ENCODE measurements around the gene KCP.

KCP gene

DNA sequence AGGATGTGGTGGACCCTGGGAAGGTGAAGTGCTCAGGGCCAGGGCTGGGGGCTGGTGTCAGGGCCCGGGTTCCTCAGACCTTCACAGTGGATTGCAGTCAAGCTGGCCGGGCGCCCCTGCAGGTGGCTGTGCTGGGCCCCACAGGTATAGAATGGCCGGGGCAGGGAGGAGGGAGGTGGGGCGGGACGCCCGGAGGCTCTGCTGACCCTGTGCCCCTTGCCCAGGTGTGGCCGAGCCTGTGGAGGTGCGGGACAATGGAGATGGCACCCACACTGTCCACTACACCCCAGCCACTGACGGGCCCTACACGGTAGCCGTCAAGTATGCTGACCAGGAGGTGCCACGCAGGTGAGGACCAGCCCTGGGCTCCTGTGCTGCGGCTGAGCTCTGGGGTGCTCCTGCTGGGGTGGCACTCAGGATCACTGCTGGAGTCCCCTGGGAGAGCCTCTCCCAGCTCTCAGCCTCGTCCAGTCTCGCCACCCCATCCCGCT lies 62.7 kb downstream of the KCP start:
- no peaks in the 10 kb centered on the region for H3K9me3 ChIP-seq (ENCODE audit: insufficient read depth, low read depth, low read length)
- H3F3A ChIP-seq (ENCODE audit: low read depth): no peaks in the 10 kb centered on the region
- no peaks in the 10 kb centered on the region for H3K4me1 ChIP-seq (ENCODE audit: insufficient read depth, low read length, poor library complexity, severe bottlenecking)
- H3K4me2 ChIP-seq (ENCODE audit: low read depth, low read length, poor library complexity, severe bottlenecking): no peak overlapping the region
- no peak overlapping the region for H2AFZ ChIP-seq (ENCODE audit: low read length)
- H3K27me3 ChIP-seq (ENCODE audit: insufficient read depth, low read length, poor library complexity, severe bottlenecking): no peaks in the 10 kb centered on the region
- H4K20me1 ChIP-seq (ENCODE audit: insufficient read depth, low read length, poor library complexity, severe bottlenecking): no peaks in the 10 kb centered on the region
- no peak overlapping the region for H3K4me3 ChIP-seq (ENCODE audit: low read length, poor library complexity, severe bottlenecking)
- no peaks in the 10 kb centered on the region for H3K79me2 ChIP-seq (ENCODE audit: insufficient read depth, low read length)
- no peak for TF ChIP-seq EZH2phosphoT487 (IDR thresholded peaks at IDR 0.05; ENCODE audit: borderline replicate concordance)
- TF ChIP-seq, protein P1, sequence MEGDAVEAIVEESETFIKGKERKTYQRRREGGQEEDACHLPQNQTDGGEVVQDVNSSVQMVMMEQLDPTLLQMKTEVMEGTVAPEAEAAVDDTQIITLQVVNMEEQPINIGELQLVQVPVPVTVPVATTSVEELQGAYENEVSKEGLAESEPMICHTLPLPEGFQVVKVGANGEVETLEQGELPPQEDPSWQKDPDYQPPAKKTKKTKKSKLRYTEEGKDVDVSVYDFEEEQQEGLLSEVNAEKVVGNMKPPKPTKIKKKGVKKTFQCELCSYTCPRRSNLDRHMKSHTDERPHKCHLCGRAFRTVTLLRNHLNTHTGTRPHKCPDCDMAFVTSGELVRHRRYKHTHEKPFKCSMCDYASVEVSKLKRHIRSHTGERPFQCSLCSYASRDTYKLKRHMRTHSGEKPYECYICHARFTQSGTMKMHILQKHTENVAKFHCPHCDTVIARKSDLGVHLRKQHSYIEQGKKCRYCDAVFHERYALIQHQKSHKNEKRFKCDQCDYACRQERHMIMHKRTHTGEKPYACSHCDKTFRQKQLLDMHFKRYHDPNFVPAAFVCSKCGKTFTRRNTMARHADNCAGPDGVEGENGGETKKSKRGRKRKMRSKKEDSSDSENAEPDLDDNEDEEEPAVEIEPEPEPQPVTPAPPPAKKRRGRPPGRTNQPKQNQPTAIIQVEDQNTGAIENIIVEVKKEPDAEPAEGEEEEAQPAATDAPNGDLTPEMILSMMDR (conservative IDR thresholded peaks at IDR 0.05; ENCODE audit: low read length): no peak
- no peaks in the 10 kb centered on the region for H3K9me2 ChIP-seq (replicated peaks; ENCODE audit: low read depth, low read length)
- no peak overlapping the region for H3K9ac ChIP-seq (ENCODE audit: low read depth, low read length, poor library complexity, severe bottlenecking)
- H3K36me3 ChIP-seq (ENCODE audit: insufficient read depth, low read length): no peaks in the 10 kb centered on the region

DNA sequence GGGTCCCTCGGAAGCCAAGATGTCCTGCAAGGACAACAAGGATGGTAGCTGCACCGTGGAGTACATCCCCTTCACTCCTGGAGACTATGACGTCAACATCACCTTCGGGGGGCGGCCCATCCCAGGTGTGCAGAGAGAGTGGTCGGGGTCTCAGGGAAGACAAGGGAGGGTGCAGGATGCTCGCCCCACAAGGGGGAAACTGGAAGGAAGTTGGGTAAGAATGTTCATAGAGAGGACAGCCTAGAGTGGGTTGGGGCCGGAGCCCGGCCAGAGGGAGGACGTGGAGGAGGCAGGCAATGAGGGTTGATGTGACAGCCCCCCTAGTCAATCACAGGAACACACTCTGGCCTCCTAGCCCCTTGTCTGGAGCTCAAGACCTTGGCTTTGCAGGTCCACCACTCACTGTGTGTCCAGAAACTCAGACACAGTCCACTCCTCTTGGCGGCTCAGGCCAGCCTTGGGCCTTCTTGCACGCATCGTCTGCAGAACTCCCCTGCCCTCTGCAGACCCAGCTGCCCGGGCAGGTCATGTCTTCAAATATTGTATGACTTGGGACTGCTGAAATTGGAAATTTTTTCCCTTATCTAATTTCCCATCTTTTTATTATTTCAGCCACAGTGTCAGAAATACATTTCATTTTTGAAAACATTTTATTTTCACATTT lies 63.6 kb downstream of the KCP start:
- Histone ChIP-seq H3K9me3 (ENCODE audit: insufficient read depth, low read depth, low read length) (no peaks in the 10 kb centered on the region), H2AFZ (ENCODE audit: low read length) (no peak overlapping the region), H4K20me1 (ENCODE audit: insufficient read depth, low read length, poor library complexity, severe bottlenecking) (no peaks in the 10 kb centered on the region), H3K4me3 (ENCODE audit: low read length, poor library complexity, severe bottlenecking) (no peak overlapping the region), H3F3A (ENCODE audit: low read depth) (no peaks in the 10 kb centered on the region), H3K36me3 (ENCODE audit: insufficient read depth, low read length) (no peaks in the 10 kb centered on the region), H3K4me2 (ENCODE audit: low read depth, low read length, poor library complexity, severe bottlenecking) (no peak overlapping the region), H3K4me1 (ENCODE audit: insufficient read depth, low read length, poor library complexity, severe bottlenecking) (peaks cover under 1% of the 10 kb centered on the region), H3K79me2 (ENCODE audit: insufficient read depth, low read length) (no peaks in the 10 kb centered on the region), H3K27me3 (ENCODE audit: insufficient read depth, low read length, poor library complexity, severe bottlenecking) (no peaks in the 10 kb centered on the region), H3K9ac (ENCODE audit: low read depth, low read length, poor library complexity, severe bottlenecking) (no peak overlapping the region), H3K9me2 (replicated peaks; ENCODE audit: low read depth, low read length) (no peaks in the 10 kb centered on the region)
- TF ChIP-seq EZH2phosphoT487 (IDR thresholded peaks at IDR 0.05; ENCODE audit: borderline replicate concordance): no peak
- TF ChIP-seq, protein P1 (conservative IDR thresholded peaks at IDR 0.05; ENCODE audit: low read length): no peak

DNA sequence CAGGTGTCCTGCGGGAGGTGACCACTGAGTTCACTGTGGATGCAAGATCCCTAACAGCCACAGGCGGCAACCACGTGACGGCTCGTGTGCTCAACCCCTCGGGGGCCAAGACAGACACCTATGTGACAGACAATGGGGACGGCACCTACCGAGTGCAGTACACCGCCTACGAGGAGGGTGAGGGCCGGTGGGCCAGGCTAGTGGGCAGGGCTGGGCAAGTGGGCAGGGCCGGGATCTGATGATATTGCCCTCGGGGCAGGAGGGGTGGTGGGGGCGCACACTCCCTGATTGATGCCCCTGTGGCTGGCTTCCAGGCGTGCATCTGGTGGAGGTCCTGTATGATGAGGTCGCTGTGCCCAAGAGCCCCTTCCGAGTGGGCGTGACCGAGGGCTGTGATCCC lies 64.5 kb downstream of the KCP start:
- Histone ChIP-seq H3K4me3 (ENCODE audit: low read length, poor library complexity, severe bottlenecking) (no peak overlapping the region), H2AFZ (ENCODE audit: low read length) (no peak overlapping the region), H3K9me3 (ENCODE audit: insufficient read depth, low read depth, low read length) (no peaks in the 10 kb centered on the region), H3K4me2 (ENCODE audit: low read depth, low read length, poor library complexity, severe bottlenecking) (no peak overlapping the region), H4K20me1 (ENCODE audit: insufficient read depth, low read length, poor library complexity, severe bottlenecking) (no peaks in the 10 kb centered on the region), H3K4me1 (ENCODE audit: insufficient read depth, low read length, poor library complexity, severe bottlenecking) (peaks cover 7% of the 10 kb centered on the region), H3K9ac (ENCODE audit: low read depth, low read length, poor library complexity, severe bottlenecking) (no peak overlapping the region), H3K27me3 (ENCODE audit: insufficient read depth, low read length, poor library complexity, severe bottlenecking) (no peaks in the 10 kb centered on the region), H3K79me2 (ENCODE audit: insufficient read depth, low read length) (no peaks in the 10 kb centered on the region), H3K36me3 (ENCODE audit: insufficient read depth, low read length) (no peaks in the 10 kb centered on the region), H3F3A (ENCODE audit: low read depth) (no peaks in the 10 kb centered on the region), H3K9me2 (replicated peaks; ENCODE audit: low read depth, low read length) (no peaks in the 10 kb centered on the region)
- TF ChIP-seq EZH2phosphoT487 (IDR thresholded peaks at IDR 0.05; ENCODE audit: borderline replicate concordance): no peak
- TF ChIP-seq, protein P1 (conservative IDR thresholded peaks at IDR 0.05; ENCODE audit: low read length): no peak
